Cardiac septum (tissue), 1 donor: Measurements from ENCODE around the gene PMM2. TPM values are rescaled to one million over a fixed set of nuclear protein-coding genes. Genes with fewer than 3 reads are reported as not detected.

Experiments used
- DNase-seq: peaks from one replicate; pipeline ENCODE4 v3.0.0-alpha.2; 2020; ENCODE audit warnings: low spot score
- intact Hi-C: fragments of 100-400 bp; cut with DNase I; formaldehyde crosslinking; loops from one replicate; pipeline ENCODE4 v1.14.0; 2022
- total RNA-seq: library from RNA; stranded (reverse); fragmentation: NEBNext Ultra II Directional; extraction: Animal tissue kit (Norgen Biotek cat#: 25700); gene quantifications from one replicate; pipeline ENCODE4 v1.2.1, GENCODE V29; 2021
- donor health status: DM: no; HTN: no; CAD: no.

Gene PMM2
- total RNA-seq, 1 donor from 2014 or later = 22.5 TPM

DNA sequence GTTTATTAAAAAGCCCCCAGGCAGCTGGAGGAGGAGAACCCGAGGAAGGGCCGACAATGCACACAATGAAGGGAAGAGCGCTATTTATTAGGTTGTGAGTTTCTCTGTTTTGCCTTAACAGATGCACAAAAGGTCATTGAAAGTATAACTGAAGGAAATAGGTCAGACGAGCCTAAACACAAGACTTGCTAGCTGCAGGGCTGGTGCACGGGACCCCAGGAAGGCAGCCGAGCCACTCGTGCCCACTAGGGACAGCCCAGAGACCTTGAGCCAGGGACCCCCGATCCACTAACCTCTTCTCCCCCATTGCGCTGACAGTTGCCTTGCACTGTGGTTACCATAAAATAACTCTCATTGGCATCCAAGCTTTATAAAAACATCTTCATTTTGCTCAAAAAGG is 95.8 kb downstream of the PMM2 start:
- intact Hi-C loops = no loop called here
- peak; percentile 51 for DNase-seq

GRCh38 chr16:8893976-8894690 is 96.5 kb downstream of the PMM2 start:
- intact Hi-C loops = no loop called here

GRCh38 chr16:8894736-8895334 is 97.2 kb downstream of the PMM2 start:
- DNase-seq = peak; percentile 39
- intact Hi-C loops = no loop called here

More at GRCh38 chr16:8893976-8894690, 96.5 kb downstream of the PMM2 start:
- DNase-seq = peak; percentile 49

- intact Hi-C loops = no loop called here
- DNase-seq = no peak
Measured at GRCh38 chr16:8898660-8899318, 101.2 kb downstream of the PMM2 start.

Other genes starting within 250 kb of the PMM2 start
- gene TMEM114, start 207.3 kb upstream of the PMM2 start, total RNA-seq = not detected
- 31.9 TPM for gene METTL22, start 176.1 kb upstream of the PMM2 start, total RNA-seq
- gene ABAT, start 123.2 kb upstream of the PMM2 start, total RNA-seq = 25.8 TPM
- gene TMEM186, start 200 bp upstream of the PMM2 start, total RNA-seq = 10.4 TPM
- 21.6 TPM for gene CARHSP1, start 71.2 kb downstream of the PMM2 start, total RNA-seq
- gene LITAFD, start 84.5 kb downstream of the PMM2 start, total RNA-seq = not detected
- 74.6 TPM for gene USP7, start 166.1 kb downstream of the PMM2 start, total RNA-seq